ENCODE measurements around the gene ARVCF.

Gene ARVCF, protein sequence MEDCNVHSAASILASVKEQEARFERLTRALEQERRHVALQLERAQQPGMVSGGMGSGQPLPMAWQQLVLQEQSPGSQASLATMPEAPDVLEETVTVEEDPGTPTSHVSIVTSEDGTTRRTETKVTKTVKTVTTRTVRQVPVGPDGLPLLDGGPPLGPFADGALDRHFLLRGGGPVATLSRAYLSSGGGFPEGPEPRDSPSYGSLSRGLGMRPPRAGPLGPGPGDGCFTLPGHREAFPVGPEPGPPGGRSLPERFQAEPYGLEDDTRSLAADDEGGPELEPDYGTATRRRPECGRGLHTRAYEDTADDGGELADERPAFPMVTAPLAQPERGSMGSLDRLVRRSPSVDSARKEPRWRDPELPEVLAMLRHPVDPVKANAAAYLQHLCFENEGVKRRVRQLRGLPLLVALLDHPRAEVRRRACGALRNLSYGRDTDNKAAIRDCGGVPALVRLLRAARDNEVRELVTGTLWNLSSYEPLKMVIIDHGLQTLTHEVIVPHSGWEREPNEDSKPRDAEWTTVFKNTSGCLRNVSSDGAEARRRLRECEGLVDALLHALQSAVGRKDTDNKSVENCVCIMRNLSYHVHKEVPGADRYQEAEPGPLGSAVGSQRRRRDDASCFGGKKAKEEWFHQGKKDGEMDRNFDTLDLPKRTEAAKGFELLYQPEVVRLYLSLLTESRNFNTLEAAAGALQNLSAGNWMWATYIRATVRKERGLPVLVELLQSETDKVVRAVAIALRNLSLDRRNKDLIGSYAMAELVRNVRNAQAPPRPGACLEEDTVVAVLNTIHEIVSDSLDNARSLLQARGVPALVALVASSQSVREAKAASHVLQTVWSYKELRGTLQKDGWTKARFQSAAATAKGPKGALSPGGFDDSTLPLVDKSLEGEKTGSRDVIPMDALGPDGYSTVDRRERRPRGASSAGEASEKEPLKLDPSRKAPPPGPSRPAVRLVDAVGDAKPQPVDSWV

GRCh38 chr22:20016734-20017621, at the start of gene ARVCF:
TSS of gene ARVCF (minus strand) at chr22:20016823. CDS start at chr22:19990794, 26,029 bp downstream.
- DNase-seq = peak; percentile 35

- DNase-seq = no peak
These were observed 49.4 kb upstream of the ARVCF start for GRCh38 chr22:20065896-20066616.

DNA sequence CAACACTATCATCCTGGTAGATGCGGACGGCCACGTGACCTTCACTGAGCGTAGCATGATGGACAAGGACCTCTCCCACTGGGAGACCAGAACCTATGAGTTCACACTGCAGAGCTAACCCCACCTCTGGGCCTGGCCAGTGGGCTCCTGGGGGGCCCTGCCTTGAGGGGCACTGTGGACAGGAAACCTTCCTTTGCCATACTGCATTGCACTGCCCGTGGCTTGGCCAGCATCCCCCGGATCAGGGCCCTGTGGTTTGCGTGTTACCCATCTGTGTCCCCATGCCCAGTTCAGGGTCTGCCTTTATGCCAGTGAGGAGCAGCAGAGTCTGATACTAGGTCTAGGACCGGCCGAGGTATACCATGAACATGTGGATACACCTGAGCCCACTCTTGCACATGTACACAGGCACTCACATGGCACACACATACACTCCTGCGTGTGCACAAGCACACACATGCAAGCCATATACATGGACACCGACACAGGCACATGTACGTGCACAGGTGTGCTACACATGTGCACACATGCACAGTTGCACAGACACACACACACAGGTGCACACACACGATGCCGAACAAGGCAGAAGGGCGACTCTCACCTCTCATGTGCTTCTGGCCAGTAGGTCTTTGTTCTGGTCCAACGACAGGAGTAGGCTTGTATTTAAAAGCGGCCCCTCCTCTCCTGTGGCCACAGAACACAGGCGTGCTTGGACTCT, 48.1 kb upstream of the ARVCF start:
- DNase-seq = no peak

- DNase-seq = no peak
These were observed 47.5 kb upstream of the ARVCF start for GRCh38 chr22:20064140-20064480.

- DNase-seq = no peak
These were observed 46.9 kb upstream of the ARVCF start for GRCh38 chr22:20063271-20064139.

DNA sequence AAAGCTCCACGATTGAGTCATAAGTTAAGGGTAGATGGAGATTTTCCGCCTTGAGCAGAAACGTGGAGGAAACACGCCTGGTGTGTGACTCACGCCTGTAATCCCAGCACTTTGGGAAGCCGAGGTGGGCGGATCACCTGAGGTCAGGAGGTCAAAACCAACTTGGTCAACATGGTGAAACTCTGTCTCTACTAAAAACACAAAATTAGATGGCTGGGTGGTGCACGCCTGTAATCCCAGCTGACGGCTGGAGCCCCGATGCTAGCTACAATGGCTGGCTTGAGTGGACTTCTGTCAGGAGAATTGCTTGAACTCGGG, 46.1 kb upstream of the ARVCF start:
- DNase-seq = no peak

- DNase-seq = no peak
These were observed 45.6 kb upstream of the ARVCF start for GRCh38 chr22:20062043-20062765.

DNA sequence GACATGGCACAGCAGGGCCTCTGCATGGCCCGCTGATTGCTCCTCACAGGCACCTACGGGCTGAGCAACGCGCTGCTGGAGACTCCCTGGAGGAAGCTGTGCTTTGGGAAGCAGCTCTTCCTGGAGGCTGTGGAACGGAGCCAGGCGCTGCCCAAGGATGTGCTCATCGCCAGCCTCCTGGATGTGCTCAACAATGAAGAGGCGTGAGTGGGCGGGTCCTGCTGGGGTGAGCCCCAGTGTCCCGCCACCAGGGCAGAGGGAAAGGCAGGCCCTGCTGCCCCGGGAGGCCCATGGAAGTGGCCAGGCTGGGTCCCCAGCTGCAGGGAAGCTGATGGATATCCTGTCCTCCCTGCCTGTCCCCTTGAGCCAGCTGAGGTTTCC, 44.8 kb upstream of the ARVCF start:
- no peak for DNase-seq

DNA sequence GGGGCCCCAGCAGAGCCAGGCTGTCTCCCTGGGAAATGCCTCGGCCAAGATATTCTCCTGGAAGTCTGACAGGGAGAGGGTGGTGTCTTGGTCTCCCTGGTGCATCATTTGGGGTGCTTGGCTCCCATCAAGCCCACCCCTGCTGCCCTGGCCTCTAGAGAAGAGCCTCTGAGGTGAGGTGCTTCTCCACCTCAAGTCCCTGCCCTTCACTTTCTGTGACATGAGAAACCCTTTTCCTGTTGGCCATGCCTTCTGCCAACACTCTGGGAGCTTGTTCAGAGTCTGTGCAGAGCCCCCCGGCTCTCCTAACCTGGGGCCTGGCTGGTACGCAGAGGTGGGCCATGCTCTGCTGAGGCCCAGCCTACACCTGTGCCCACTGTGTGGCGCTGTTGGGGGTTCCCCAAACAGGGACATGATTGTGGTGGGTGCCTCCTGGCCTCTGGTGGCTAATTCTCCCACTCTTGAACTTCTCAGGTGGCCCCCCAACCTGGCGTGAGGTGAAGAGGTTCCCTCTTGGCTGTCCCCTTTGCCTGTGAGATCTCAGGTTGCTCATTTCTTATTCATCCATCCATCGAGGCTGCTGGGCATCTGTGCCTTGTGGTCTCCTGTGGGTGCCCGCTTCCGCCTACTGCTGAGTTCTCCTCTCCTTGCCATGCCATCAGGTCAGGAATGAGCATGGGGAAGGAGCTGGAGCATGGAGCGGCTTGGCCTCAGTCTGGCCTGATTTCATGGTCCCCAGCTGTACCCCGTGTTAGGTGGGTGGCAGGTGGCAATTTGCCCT, 44.3 kb upstream of the ARVCF start:
- DNase-seq = no peak

- DNase-seq = no peak
These were observed 42.6 kb upstream of the ARVCF start for GRCh38 chr22:20058989-20059770.

GRCh38 chr22:20057596-20058268, 41.1 kb upstream of the ARVCF start:
- no peak for DNase-seq

- no peak for DNase-seq
These were observed 40.2 kb upstream of the ARVCF start for GRCh38 chr22:20056696-20057386.

DNA sequence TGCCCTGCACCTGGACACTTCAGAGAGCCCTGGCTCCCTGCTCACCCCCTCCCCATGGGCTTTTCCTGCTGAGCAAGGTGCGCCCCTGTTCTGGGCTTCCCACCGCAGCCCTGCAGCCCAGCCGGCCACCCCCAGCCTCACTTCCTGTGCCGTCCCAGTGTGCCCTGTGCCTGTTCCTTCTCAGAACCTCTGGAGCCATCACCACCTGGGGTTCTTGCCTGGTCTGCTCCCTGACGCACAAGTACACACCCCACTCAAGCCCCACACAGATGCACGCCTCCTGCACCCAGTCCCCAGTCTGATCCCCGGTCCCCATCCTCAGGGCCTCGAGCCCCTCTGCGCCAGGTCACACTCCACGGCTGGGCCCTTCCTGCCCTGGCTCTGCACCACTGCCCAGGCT, 39.5 kb upstream of the ARVCF start:
- no peak for DNase-seq

DNA sequence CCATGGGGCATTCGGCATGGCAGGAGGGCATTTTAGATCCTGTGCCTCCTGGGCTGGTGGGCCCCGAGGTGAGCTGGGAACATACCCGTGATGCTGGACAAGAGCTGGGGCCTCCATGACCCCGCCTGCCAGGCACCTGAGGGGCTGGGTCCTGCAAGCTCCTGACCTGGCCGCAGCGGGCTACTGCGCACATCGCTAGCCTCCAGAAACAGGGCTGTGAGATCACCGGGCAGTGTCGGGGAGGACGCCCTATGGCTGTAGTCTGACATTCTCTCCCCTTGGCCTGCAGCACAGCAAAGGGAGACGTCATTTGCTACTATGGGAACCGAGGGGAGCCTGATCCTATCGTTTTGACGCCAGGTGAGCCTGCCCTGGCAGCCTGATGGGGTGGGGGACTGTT, 39.0 kb upstream of the ARVCF start:
- no peak for DNase-seq

DNA sequence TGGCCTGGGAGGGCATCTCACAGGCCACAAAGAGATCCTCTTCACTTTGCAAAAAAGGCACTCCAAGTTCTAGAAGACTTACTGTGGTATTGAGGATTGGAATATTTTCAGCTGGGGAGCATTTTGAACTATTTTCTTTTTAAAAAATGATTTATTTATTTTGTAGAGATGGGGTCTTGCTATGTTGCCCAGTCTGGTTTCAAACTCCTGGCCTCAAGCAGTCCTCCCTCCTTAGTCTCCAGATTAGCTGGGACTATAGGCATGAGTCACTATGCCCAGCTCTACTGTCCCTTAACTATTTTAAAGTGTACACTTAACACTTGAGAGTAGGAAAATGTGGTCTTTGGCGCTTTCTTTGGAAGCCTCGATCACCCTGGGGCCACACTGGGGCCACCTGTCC, 38.5 kb upstream of the ARVCF start:
- DNase-seq = no peak

DNA sequence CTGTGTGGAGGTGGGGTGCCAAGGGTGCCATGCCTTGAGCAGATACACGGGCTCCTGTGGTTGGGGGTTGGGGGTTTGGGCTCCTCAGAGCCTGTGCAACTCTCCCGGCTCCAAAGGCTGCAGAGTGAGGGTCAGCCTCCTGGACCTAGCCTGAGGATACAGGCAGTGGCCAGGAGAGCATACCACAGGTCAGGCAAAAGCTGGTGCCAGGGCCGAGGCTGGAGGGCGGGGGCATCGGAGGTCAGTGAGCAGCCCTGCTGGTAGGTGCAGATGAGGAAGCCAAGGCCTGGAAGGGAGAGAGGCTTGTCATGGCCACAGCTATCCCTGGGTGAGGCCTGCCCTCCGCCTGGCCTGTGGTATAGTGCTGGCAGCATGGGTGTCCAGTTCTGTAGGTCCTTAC, 37.9 kb upstream of the ARVCF start:
- DNase-seq = no peak

- no peak for DNase-seq
These were observed 37.4 kb upstream of the ARVCF start for GRCh38 chr22:20054034-20054427.

All from GF-D8 (cell line).